Loucy (cell line): ENCODE measurements around the gene RELL1.
A peak's percentile ranks its signal among the peaks of the same experiment; 100 is the strongest.

Experiments
- H2AFZ ChIP-seq: fragments of 200-600 bp; sonication (generic); 2 replicates; pipeline ENCODE4 v1.6.0; 2016; ENCODE audit warnings: antibody characterized with exemption, mild to moderate bottlenecking, low read length, moderate library complexity
- H3F3A ChIP-seq: fragments of 200-600 bp; 2 replicates; pipeline ENCODE4 v1.6.0; 2016; ENCODE audit warnings: antibody characterized with exemption, low read depth, mild to moderate bottlenecking
- H3K27me3 ChIP-seq: fragments of 200-600 bp; sonication (generic); 2 replicates; pipeline ENCODE4 v1.6.1; 2014; ENCODE audit warnings: low read length, mild to moderate bottlenecking; ENCODE audit not compliant: insufficient read depth, poor library complexity, severe bottlenecking
- H3K36me3 ChIP-seq: fragments of 200-600 bp; sonication (generic); 2 replicates; pipeline ENCODE4 v1.6.1; 2016; ENCODE audit warnings: low read length; ENCODE audit not compliant: insufficient read depth
- H3K4me1 ChIP-seq: fragments of 200-600 bp; sonication (generic); 2 replicates; pipeline ENCODE4 v1.5.1; 2014; ENCODE audit warnings: low read length, mild to moderate bottlenecking; ENCODE audit not compliant: insufficient read depth, poor library complexity, severe bottlenecking
- H3K4me2 ChIP-seq: fragments of 200-600 bp; sonication (generic); 2 replicates; pipeline ENCODE4 v1.6.0; 2014; ENCODE audit warnings: antibody characterized with exemption, low read length, low read depth, mild to moderate bottlenecking; ENCODE audit not compliant: poor library complexity, severe bottlenecking
- H3K4me3 ChIP-seq: fragments of 200-600 bp; sonication (generic); 2 replicates; pipeline ENCODE4 v1.5.1; 2014; ENCODE audit warnings: low read length, mild to moderate bottlenecking, mixed read lengths; ENCODE audit not compliant: poor library complexity, severe bottlenecking
- H3K79me2 ChIP-seq: fragments of 200-600 bp; sonication (generic); 2 replicates; pipeline ENCODE4 v1.6.1; 2014; ENCODE audit warnings: low read length; ENCODE audit not compliant: insufficient read depth
- H3K9ac ChIP-seq: fragments of 200-600 bp; sonication (generic); 2 replicates; pipeline ENCODE4 v1.6.0; 2014; ENCODE audit warnings: mild to moderate bottlenecking, low read depth, low read length, moderate library complexity; ENCODE audit not compliant: poor library complexity, severe bottlenecking
- H3K9me2 ChIP-seq: fragments of 200-600 bp; sonication (generic); replicated peaks from 2 replicates; pipeline ENCODE4 v1.6.1; 2016; ENCODE audit warnings: low read depth, low read length, mixed read lengths
- H3K9me3 ChIP-seq: fragments of 200-600 bp; sonication (generic); 2 replicates; pipeline ENCODE4 v1.6.1; 2014; ENCODE audit warnings: mild to moderate bottlenecking, antibody characterized with exemption, low read length, low read depth; ENCODE audit not compliant: insufficient read depth
- H4K20me1 ChIP-seq: fragments of 200-600 bp; sonication (generic); 2 replicates; pipeline ENCODE4 v1.6.0; 2014; ENCODE audit warnings: antibody characterized with exemption, low read length, mild to moderate bottlenecking; ENCODE audit not compliant: insufficient read depth, poor library complexity, severe bottlenecking
- EZH2phosphoT487 ChIP-seq: fragments of 200-600 bp; IDR thresholded peaks from 2 replicates; pipeline ENCODE4 v1.6.1; 2018; ENCODE audit warnings: antibody characterized with exemption, mild to moderate bottlenecking, moderate library complexity, borderline replicate concordance
- TF ChIP-seq, protein P1 (sequence below): fragments of 200-600 bp; sonication (generic); conservative IDR thresholded peaks from 2 replicates; pipeline ENCODE4 v1.5.1; 2014; ENCODE audit warnings: mild to moderate bottlenecking, antibody characterized with exemption, low read length

RELL1 gene

DNA sequence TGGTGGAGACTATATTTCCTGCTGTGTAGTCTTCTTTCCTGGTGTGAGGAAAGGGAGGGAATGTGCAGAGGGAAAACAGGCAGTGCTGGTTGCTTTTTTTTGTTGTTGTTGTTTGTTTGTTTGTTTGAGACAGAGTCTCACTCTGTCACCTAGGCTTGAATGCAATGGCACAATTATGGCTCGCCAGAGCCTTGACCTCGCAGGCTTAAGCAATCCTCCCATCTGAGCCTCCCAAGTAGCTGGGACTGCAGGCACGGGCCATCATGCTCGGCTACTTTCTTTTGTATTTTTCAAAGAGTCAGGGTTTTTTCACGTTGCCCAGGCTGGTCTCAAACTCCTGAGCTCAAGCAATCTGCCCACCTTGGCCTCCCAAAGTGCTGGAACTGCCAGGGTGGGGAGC is 82.5 kb downstream of the RELL1 start:
- Histone ChIP-seq H3K4me3 (no peak overlapping the region), H2AFZ (no peak overlapping the region), H4K20me1 (no peaks in the 10 kb centered on the region), H3K27me3 (no peaks in the 10 kb centered on the region), H3K79me2 (no peaks in the 10 kb centered on the region), H3K9me2 (no peaks in the 10 kb centered on the region), H3K9ac (no peak overlapping the region), H3K4me2 (no peak overlapping the region), H3K9me3 (no peaks in the 10 kb centered on the region), H3F3A (no peaks in the 10 kb centered on the region), H3K36me3 (no peaks in the 10 kb centered on the region), H3K4me1 (no peaks in the 10 kb centered on the region)
- no peak for TF ChIP-seq EZH2phosphoT487
- TF ChIP-seq, protein P1, sequence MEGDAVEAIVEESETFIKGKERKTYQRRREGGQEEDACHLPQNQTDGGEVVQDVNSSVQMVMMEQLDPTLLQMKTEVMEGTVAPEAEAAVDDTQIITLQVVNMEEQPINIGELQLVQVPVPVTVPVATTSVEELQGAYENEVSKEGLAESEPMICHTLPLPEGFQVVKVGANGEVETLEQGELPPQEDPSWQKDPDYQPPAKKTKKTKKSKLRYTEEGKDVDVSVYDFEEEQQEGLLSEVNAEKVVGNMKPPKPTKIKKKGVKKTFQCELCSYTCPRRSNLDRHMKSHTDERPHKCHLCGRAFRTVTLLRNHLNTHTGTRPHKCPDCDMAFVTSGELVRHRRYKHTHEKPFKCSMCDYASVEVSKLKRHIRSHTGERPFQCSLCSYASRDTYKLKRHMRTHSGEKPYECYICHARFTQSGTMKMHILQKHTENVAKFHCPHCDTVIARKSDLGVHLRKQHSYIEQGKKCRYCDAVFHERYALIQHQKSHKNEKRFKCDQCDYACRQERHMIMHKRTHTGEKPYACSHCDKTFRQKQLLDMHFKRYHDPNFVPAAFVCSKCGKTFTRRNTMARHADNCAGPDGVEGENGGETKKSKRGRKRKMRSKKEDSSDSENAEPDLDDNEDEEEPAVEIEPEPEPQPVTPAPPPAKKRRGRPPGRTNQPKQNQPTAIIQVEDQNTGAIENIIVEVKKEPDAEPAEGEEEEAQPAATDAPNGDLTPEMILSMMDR, result no peak

DNA sequence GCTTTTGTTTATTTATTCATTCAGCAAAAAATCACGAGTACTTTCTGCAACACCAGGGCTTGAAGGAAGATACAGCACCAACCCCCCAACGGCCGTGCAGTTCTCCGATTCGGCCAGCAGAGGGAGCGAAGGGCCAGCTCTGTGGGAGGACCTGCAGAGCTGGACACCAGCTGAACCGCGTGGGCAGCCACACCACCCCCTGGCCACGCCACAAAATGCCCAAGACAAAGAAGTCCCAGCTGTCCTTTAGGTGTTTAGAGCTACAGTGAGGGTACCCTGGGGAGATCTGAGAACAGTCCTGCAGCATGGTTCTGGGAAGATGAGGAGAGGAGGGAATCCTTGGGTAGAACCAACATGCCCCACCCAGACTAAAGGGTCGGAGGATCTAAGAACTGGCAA is 83.1 kb downstream of the RELL1 start:
- no peak overlapping the region for H3K9ac ChIP-seq
- H3K9me2 ChIP-seq, result no peaks in the 10 kb centered on the region
- no peak overlapping the region for H2AFZ ChIP-seq
- no peak overlapping the region for H3K4me3 ChIP-seq
- H3K9me3 ChIP-seq, result no peaks in the 10 kb centered on the region
- no peaks in the 10 kb centered on the region for H3F3A ChIP-seq
- TF ChIP-seq EZH2phosphoT487, result no peak
- TF ChIP-seq, protein P1, result peak; percentile 98
- H3K36me3 ChIP-seq, result no peaks in the 10 kb centered on the region
- no peak overlapping the region for H3K4me2 ChIP-seq
- H3K79me2 ChIP-seq, result no peaks in the 10 kb centered on the region
- H3K27me3 ChIP-seq, result no peaks in the 10 kb centered on the region
- H3K4me1 ChIP-seq, result no peaks in the 10 kb centered on the region
- no peaks in the 10 kb centered on the region for H4K20me1 ChIP-seq

DNA sequence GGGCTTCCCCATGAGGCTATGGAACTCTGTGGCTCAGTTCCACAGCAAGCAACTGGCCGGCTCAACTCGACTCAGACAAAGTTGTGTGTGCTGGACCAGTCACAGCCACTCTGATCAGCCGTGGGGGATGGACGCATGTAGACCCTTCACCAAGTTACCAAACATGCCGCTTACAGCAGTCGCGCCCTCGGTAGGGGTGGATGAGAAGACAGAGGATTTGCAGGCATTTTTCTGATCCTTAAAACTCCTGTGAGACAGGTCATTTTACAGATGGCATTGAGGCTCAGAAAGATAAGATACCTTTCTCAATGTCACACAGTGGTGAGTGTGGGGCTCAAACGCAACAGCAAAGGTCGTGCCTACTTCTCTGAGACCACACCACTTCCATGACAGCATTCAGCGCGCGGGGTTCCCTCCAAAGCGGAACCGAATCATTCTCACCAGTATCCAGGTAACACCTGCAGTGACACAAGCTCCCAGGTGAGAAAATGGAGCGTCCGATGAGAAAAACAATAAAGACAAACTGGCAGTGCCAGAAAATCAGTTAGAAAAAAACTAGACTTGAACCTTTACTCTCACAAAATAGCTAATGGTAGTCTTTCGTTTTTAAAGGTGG is 83.6 kb downstream of the RELL1 start:
- Histone ChIP-seq H3K4me2 (no peak overlapping the region), H3K27me3 (no peaks in the 10 kb centered on the region), H3K9me3 (no peaks in the 10 kb centered on the region), H3K9ac (no peak overlapping the region), H3K9me2 (no peaks in the 10 kb centered on the region), H3K4me1 (no peaks in the 10 kb centered on the region), H3F3A (no peaks in the 10 kb centered on the region), H3K4me3 (no peak overlapping the region), H4K20me1 (no peaks in the 10 kb centered on the region), H3K36me3 (no peaks in the 10 kb centered on the region), H3K79me2 (no peaks in the 10 kb centered on the region), H2AFZ (no peak overlapping the region)
- TF ChIP-seq, protein P1, result no peak
- TF ChIP-seq EZH2phosphoT487, result no peak
